DMS79 treated with DMSO at 0.1 percent for 48 hours (cell line): ENCODE data around the gene CACNG5.
A peak's percentile ranks its signal among the peaks of the same experiment; 100 is the strongest.

Experiments used
- DNase-seq: peaks from one replicate; lab custom pipeline; 2025; lab: John Stamatoyannopoulos, UW

Gene CACNG5

GRCh38 chr17:66906321-66907278, 71.7 kb downstream of the CACNG5 start:
- DNase-seq, result peak; percentile 67

GRCh38 chr17:66909804-66910373, 75.0 kb downstream of the CACNG5 start:
- DNase-seq, result no peak

DNA sequence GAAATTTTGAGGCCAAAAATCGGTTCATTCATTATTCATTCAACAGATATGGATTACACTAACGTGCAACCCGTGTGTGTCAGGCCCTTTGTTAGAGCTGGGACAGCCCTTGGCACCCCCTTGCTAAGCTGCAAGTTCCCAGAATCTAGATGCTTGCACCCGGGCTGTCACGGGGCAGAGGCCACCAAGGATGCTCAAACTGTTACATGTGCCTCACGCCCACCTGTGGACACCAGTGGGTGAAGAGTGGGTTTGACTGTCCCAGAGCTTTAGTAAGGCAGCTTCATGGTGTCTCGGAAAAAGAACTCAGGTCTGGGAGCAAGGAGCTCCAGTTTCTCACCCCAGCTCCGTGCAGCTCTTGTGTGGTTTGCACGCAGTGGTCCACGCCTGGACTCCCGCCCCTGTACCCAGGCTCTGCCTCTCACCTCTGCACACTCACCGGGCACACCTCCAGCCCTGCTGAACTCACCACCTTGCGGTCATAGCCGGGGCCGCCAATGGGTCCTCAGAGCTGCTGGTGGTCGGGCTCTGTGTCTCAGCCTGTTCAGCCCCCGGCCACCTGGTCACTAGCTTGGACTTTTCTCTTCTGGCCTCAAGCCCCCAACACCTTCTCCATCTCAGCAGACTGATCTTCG, 75.9 kb downstream of the CACNG5 start:
- DNase-seq, result no peak

- no peak for DNase-seq
Observed at GRCh38 chr17:66915204-66915611, 80.3 kb downstream of the CACNG5 start.

- no peak for DNase-seq
Observed at GRCh38 chr17:66915792-66916191, 80.9 kb downstream of the CACNG5 start.

- no peak for DNase-seq
Observed at GRCh38 chr17:66916946-66917345, 82.0 kb downstream of the CACNG5 start.

DNA sequence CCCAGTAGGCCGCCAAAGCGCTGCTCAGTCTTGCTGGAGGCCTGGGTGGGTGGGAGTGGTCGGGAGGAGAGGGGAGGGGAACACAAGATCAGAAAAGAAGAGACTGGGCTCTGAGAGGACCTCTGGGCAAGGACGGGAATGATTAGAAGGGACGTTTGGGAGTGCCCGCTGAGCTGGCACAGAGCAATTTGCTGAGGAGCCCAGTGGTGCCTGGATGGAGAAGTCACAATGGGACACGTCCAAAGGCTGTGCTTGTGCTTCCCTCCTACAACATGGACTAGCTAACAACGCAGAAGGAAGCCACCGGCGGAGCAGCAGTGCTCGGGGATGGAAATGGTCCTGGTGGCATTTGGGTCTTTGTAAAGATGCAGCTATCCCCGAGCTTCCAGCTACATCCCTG, 84.0 kb downstream of the CACNG5 start:
- DNase-seq, result no peak

DNA sequence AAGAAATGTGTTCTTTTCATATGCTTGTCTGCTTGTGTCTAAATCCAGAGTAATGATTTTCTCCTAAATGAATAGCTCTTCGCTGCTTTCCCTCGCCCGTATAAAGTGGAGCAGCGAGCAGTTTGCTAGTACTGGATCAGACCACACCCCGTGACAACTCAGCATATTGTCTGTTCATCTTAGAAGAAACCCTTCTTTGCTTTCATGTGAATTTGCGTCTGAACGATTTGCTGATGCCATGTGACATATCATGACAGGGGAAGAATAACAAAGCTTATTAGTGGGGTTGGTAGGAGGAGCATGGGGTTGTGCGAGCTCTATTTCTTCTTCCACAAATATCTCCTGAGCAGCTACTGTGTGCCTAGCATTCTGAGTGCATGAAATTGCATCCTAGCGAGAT, 85.5 kb downstream of the CACNG5 start:
- DNase-seq, result no peak

DNA sequence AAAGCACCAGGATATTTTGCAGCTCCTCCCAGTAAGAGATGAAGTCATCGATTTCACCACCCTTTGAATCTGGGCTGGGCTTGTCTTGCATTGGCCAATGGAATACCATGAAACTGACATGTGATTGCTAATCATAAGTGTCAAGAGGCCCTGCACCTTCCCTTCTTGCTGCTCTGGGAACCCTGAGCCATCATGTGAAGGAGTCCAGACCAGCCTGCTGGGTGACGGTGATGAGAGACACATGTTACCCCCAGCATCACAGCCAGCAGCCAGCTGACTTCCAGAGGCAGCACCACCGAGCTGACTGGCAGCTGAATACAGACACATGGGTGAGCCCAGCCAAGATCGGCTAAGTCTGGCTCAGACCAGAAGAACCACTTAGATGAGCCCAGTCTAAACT, 86.0 kb downstream of the CACNG5 start:
- DNase-seq, result no peak

GRCh38 chr17:66923886-66924285, 89.0 kb downstream of the CACNG5 start:
- DNase-seq, result no peak

DNA sequence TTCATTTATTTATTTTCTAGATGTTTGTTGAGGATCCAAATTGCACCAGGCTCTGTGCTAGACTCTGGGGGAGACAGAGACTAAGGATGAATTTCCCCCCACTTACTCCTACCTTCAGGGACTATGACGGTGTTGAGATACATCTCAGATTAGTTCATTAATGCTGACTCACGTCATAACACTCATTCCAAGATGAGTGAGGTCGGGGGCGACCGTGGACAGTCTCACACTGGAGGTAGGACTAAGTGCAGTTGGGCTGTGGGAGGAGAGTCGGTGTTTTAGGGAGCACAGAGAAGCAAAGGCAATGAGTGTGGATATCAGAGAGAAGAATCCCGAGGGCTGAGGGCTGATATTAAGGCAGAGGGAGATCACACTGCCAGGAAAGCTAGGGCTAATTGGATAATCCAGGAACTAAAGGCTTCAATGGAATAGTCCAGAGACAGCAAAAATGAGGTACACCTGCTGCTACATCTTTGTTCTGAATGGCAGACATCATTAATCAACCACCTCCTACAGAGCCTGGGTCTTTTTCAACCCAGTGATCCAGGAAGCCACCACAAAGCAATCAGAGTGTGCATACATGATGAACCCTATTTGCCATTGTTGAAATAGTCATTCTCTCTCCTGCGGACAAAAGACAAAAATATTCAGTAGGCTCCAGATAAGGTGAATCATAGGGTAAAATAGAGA, 91.0 kb downstream of the CACNG5 start:
- no peak for DNase-seq

- no peak for DNase-seq
Observed at GRCh38 chr17:66928949-66929348, 94.0 kb downstream of the CACNG5 start.

- DNase-seq, result no peak
Observed at GRCh38 chr17:66929591-66929990, 94.7 kb downstream of the CACNG5 start.

GRCh38 chr17:66930933-66931332, 96.0 kb downstream of the CACNG5 start:
- no peak for DNase-seq

DNA sequence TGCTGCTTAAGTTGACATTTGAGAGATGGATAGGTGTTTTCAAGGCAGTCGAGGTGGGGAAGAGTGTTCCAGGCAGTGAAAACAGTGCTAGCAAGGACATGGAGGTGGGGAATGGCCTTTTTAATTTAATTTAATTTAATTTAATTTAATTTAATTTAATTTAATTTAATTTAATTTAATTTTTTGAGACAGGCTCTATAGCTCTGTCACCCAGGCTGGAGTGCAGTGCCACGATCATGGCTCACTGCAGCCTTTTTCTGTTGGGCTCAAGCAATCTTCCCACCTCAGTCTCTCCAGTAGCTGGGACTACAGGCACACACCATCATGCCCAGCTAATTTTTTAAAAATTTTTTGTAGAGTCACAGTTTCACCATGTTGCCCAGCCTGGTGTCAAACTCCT, 97.4 kb downstream of the CACNG5 start:
- no peak for DNase-seq

DNA sequence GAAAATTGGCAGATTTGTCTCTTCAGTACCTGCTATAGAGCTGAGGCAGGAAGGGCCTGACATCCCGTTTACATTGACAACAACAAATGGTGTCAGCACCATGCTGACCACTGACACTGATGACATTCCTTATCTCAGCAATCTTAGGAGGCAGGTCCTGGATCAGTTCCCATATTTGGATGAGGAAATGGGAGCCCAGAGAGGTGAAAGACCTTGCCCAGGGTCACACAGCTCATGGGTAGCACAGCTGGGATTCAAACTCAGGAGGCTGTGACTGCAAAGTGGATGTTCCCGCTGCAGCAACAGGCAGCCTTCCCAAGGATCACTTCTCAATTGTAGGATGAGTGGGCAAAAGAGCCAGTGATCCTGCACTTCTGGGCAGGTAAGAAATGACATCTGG, 99.1 kb downstream of the CACNG5 start:
- no peak for DNase-seq
